Measurements from ENCODE around the gene RFX3.

DNA sequence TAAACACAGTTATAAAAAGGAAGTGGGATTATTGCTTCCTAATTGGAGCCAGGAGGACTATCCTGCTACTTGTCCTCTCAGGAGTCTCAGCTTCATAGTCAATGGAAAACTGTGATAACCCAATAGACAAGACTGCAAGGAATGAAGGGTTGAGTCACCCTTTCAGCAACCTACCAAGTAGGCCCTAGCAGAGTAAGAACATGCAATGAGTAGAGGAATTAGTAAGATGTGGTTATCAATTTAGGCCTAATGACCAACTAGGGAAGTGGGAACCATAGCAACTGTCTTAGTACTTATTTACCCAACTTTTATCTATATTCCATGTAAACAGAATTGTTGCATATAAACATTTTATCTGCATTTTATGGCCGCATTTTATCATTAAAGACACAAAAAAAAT is 310.1 kb downstream of the RFX3 start:
- TF ChIP-seq POLR2A (IDR thresholded peaks at IDR 0.05): no peak
- TF ChIP-seq, protein P1, sequence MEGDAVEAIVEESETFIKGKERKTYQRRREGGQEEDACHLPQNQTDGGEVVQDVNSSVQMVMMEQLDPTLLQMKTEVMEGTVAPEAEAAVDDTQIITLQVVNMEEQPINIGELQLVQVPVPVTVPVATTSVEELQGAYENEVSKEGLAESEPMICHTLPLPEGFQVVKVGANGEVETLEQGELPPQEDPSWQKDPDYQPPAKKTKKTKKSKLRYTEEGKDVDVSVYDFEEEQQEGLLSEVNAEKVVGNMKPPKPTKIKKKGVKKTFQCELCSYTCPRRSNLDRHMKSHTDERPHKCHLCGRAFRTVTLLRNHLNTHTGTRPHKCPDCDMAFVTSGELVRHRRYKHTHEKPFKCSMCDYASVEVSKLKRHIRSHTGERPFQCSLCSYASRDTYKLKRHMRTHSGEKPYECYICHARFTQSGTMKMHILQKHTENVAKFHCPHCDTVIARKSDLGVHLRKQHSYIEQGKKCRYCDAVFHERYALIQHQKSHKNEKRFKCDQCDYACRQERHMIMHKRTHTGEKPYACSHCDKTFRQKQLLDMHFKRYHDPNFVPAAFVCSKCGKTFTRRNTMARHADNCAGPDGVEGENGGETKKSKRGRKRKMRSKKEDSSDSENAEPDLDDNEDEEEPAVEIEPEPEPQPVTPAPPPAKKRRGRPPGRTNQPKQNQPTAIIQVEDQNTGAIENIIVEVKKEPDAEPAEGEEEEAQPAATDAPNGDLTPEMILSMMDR (IDR thresholded peaks at IDR 0.05): no peak

Measured in lower leg skin (tissue), 3 donors.